Liver (tissue), 9 donors: Measurements from ENCODE around the gene NCK2. TPM values are rescaled to one million over a fixed set of nuclear protein-coding genes. Genes with fewer than 3 reads are reported as not detected.

Experiments
- DNase-seq: peaks from one replicate; pipeline ENCODE4 v3.0.0-alpha.2; 2017; ENCODE audit warnings: low spot score
- H3K27ac ChIP-seq, 2 donors: one replicate each; pipeline ENCODE4 v1.7.0; 2013; ENCODE audit warnings: inconsistent platforms in 2 of 2, low read length in 2 of 2, control low read depth in 1 of 2, low read depth in 1 of 2, mild to moderate bottlenecking in 1 of 2
- H3K27me3 ChIP-seq, 4 donors: one replicate each; pipeline versions ENCODE4 v1.6.1 to v1.7.0; 2013; ENCODE audit warnings: low read length in 3 of 4, inconsistent platforms in 1 of 4, mild to moderate bottlenecking in 1 of 4, moderate library complexity in 1 of 4; ENCODE audit not compliant: control insufficient read depth in 4 of 4, insufficient read depth in 4 of 4
- H3K36me3 ChIP-seq, 4 donors: one replicate each; pipeline versions ENCODE4 v1.6.1 to v1.7.0; 2013; ENCODE audit warnings: low read length in 3 of 4, mild to moderate bottlenecking in 3 of 4, low read depth in 1 of 4, moderate library complexity in 1 of 4; ENCODE audit not compliant: control insufficient read depth in 4 of 4, insufficient read depth in 3 of 4
- H3K4me1 ChIP-seq, 4 donors: one replicate each; pipeline versions ENCODE4 v1.6.1 to v1.7.0; 2013; ENCODE audit warnings: low read length in 3 of 4, mild to moderate bottlenecking in 3 of 4, moderate library complexity in 1 of 4; ENCODE audit not compliant: control insufficient read depth in 4 of 4, insufficient read depth in 4 of 4
- H3K4me3 ChIP-seq, 3 donors: one replicate each; pipeline versions ENCODE4 v1.6.1 to v1.7.0; 2013; ENCODE audit warnings: low read length in 3 of 3, control low read depth in 1 of 3, low read depth in 1 of 3, mild to moderate bottlenecking in 1 of 3
- H3K9ac ChIP-seq, 2 donors: one replicate each; pipeline ENCODE4 v1.7.0; 2013; ENCODE audit warnings: low read length in 2 of 2, mild to moderate bottlenecking in 2 of 2, moderate library complexity in 2 of 2, control low read depth in 1 of 2, low read depth in 1 of 2
- H3K9me3 ChIP-seq, 4 donors: one replicate each; pipeline versions ENCODE4 v1.6.1 to v1.7.0; 2013; ENCODE audit warnings: low read length in 3 of 4; ENCODE audit not compliant: control insufficient read depth in 4 of 4
- EGR1 ChIP-seq, 2 donors: IDR thresholded peaks; 2 replicates each; pipeline ENCODE4 v1.6.1; 2016 to 2018; ENCODE audit warnings: antibody characterized with exemption in 2 of 2, low read depth in 2 of 2
- FOXA1 ChIP-seq: IDR thresholded peaks from 2 replicates; pipeline ENCODE4 v1.6.1; 2016; ENCODE audit warnings: antibody characterized with exemption
- FOXA2 ChIP-seq: IDR thresholded peaks from 2 replicates; pipeline ENCODE4 v1.6.1; 2016; ENCODE audit warnings: antibody characterized with exemption
- GABPA ChIP-seq, 2 donors: IDR thresholded peaks in 1 of 2; conservative IDR thresholded peaks in 1 of 2; 2 replicates each; pipeline ENCODE4 v1.6.1; 2016; ENCODE audit warnings: antibody characterized with exemption in 2 of 2, mild to moderate bottlenecking in 1 of 2, moderate library complexity in 1 of 2
- HNF4A ChIP-seq, 2 donors: conservative IDR thresholded peaks; 2 replicates each; pipeline ENCODE4 v1.6.1; 2016; ENCODE audit warnings: antibody characterized with exemption in 2 of 2, mild to moderate bottlenecking in 2 of 2
- HNF4G ChIP-seq: IDR thresholded peaks from 2 replicates; pipeline ENCODE4 v1.6.1; 2016; ENCODE audit warnings: antibody characterized with exemption
- JUND ChIP-seq, 2 donors: IDR thresholded peaks; 2 replicates each; pipeline ENCODE4 v1.6.1; 2016; ENCODE audit warnings: antibody characterized with exemption in 2 of 2
- NR2F2 ChIP-seq: IDR thresholded peaks from 2 replicates; pipeline ENCODE4 v1.6.1; 2016; ENCODE audit warnings: antibody characterized with exemption
- RAD21 ChIP-seq, 2 donors: IDR thresholded peaks; 2 replicates each; pipeline ENCODE4 v1.6.1; 2016; ENCODE audit warnings: antibody characterized with exemption in 2 of 2, mild to moderate bottlenecking in 2 of 2
- RXRA ChIP-seq, 2 donors: IDR thresholded peaks; 2 replicates each; pipeline ENCODE4 v1.6.1; 2017 to 2018; ENCODE audit warnings: antibody characterized with exemption in 2 of 2, mild to moderate bottlenecking in 1 of 2
- TAF1 ChIP-seq: conservative IDR thresholded peaks from 2 replicates; pipeline ENCODE4 v1.6.1; 2016; ENCODE audit warnings: antibody characterized with exemption, mild to moderate bottlenecking
- YY1 ChIP-seq: IDR thresholded peaks from 2 replicates; pipeline ENCODE4 v1.6.1; 2016; ENCODE audit warnings: antibody characterized with exemption, mild to moderate bottlenecking
- WGBS: extraction: QIAGEN DNeasy Blood & Tissue Kit; methylation state at CpG from one replicate; pipeline ENCODE4 v1.1.7; 2013; 5-methylcytosine and 5-hydroxymethylcytosine counted together
- polyA plus RNA-seq, 2 donors: library from polyadenylated mRNA; stranded (reverse) in 1 of 2; unstranded in 1 of 2; fragments of 200-250 nt in 1 of 2; fragments of >200 nt in 1 of 2; fragmentation: Nextera tagmentation in 1 of 2; extraction: Ambion mirVana in 1 of 2; gene quantifications; one replicate each; pipeline versions ENCODE4 v1.2.1 to v1.2.3, GENCODE V29; 2013 to 2015
- total RNA-seq, 2 donors: library from RNA; depleted of rRNA; stranded (reverse); fragments of >200 nt; gene quantifications; one replicate each; pipeline ENCODE4 v1.2.3, GENCODE V29; 2014
- TF ChIP-seq, protein P1 (sequence below): IDR thresholded peaks from 2 replicates; pipeline ENCODE4 v1.6.1; 2016; ENCODE audit warnings: antibody characterized with exemption
- TF ChIP-seq, protein P2 (sequence below): fragments of 150-350 bp; IDR thresholded peaks from 2 replicates; pipeline ENCODE4 v1.5.1; 2017; ENCODE audit warnings: improper control_type of control experiment, low read depth, low read length; ENCODE audit not compliant: missing input control
- TF ChIP-seq, protein P3 (sequence below): IDR thresholded peaks from 2 replicates; pipeline ENCODE4 v1.6.1; 2016; ENCODE audit warnings: antibody characterized with exemption
- TF ChIP-seq, protein P4 (sequence below): IDR thresholded peaks from 2 replicates; pipeline ENCODE4 v1.6.1; 2016; ENCODE audit warnings: antibody characterized with exemption, mild to moderate bottlenecking
- donor health status: healthy.
- donor health status: healthy.
- donor health status: healthy.
- donor health status: healthy.
- donor health status: healthy.

The NCK2 gene
- total and polyA plus RNA-seq, 4 donors, result 3.4 to 15.0 (median 10.7) TPM

DNA sequence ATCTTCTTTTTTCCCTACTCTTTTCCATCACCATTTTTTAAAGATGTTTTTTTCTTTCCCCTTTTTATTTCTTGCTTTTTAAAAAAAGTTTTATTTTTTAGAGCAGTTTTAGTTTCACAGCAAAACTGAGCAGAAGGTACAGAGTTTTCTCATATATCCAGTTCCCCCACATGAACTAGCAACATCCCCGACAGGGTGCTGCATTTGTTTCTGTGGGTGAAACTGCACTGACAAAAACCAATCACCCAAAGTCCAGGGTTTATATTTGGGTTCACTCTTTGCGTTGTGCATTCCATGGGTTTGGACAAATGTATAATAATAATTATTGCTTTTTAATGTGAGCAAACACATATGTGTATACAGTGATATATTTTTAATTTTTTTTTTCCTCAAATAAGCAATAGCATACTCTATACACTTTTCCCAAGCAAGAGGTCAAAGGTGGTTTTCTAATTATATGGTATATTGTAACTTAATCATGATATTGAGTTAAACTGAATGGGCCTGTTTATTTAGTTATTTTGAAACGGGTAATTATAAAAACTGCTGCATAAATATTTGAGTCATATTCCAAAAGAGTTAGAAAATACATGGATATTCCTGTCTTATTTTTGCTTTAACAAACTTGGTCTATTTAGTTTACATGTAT is 50.3 kb downstream of the NCK2 start:
- Histone ChIP-seq H3K27ac (no peak overlapping the region), H3K4me1 (peaks cover 0 to 20% (median 10%) of the 10 kb centered on the region in 4 donors), H3K36me3 (no peaks in the 10 kb centered on the region), H3K27me3 (no peaks in the 10 kb centered on the region), H3K9me3 (no peaks in the 10 kb centered on the region), H3K4me3 (no peak overlapping the region), H3K9ac (no peak overlapping the region)
- WGBS, result 71% methylated on average over 3 of the region's 3 CpGs
- TF ChIP-seq TAF1 (no peak), RAD21 (IDR thresholded peaks at IDR 0.05) (no peak), EGR1 (IDR thresholded peaks at IDR 0.05; ENCODE audit: low read depth in 2 of 2) (no peak), RXRA (IDR thresholded peaks at IDR 0.05) (no peak), HNF4A (conservative IDR thresholded peaks at IDR 0.05) (no peak), YY1 (no peak), FOXA1 (no peak), GABPA (IDR thresholded peaks at IDR 0.05 in 1 of 2, conservative IDR thresholded peaks at IDR 0.05 in 1 of 2) (no peak), NR2F2 (no peak), FOXA2 (no peak), HNF4G (no peak), JUND (IDR thresholded peaks at IDR 0.05) (no peak)
- TF ChIP-seq, protein P1, sequence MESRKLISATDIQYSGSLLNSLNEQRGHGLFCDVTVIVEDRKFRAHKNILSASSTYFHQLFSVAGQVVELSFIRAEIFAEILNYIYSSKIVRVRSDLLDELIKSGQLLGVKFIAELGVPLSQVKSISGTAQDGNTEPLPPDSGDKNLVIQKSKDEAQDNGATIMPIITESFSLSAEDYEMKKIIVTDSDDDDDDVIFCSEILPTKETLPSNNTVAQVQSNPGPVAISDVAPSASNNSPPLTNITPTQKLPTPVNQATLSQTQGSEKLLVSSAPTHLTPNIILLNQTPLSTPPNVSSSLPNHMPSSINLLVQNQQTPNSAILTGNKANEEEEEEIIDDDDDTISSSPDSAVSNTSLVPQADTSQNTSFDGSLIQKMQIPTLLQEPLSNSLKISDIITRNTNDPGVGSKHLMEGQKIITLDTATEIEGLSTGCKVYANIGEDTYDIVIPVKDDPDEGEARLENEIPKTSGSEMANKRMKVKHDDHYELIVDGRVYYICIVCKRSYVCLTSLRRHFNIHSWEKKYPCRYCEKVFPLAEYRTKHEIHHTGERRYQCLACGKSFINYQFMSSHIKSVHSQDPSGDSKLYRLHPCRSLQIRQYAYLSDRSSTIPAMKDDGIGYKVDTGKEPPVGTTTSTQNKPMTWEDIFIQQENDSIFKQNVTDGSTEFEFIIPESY, result no peak
- TF ChIP-seq, protein P2, sequence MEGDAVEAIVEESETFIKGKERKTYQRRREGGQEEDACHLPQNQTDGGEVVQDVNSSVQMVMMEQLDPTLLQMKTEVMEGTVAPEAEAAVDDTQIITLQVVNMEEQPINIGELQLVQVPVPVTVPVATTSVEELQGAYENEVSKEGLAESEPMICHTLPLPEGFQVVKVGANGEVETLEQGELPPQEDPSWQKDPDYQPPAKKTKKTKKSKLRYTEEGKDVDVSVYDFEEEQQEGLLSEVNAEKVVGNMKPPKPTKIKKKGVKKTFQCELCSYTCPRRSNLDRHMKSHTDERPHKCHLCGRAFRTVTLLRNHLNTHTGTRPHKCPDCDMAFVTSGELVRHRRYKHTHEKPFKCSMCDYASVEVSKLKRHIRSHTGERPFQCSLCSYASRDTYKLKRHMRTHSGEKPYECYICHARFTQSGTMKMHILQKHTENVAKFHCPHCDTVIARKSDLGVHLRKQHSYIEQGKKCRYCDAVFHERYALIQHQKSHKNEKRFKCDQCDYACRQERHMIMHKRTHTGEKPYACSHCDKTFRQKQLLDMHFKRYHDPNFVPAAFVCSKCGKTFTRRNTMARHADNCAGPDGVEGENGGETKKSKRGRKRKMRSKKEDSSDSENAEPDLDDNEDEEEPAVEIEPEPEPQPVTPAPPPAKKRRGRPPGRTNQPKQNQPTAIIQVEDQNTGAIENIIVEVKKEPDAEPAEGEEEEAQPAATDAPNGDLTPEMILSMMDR, result no peak
- TF ChIP-seq, protein P3, sequence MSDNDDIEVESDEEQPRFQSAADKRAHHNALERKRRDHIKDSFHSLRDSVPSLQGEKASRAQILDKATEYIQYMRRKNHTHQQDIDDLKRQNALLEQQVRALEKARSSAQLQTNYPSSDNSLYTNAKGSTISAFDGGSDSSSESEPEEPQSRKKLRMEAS, result no peak
- TF ChIP-seq, protein P4, sequence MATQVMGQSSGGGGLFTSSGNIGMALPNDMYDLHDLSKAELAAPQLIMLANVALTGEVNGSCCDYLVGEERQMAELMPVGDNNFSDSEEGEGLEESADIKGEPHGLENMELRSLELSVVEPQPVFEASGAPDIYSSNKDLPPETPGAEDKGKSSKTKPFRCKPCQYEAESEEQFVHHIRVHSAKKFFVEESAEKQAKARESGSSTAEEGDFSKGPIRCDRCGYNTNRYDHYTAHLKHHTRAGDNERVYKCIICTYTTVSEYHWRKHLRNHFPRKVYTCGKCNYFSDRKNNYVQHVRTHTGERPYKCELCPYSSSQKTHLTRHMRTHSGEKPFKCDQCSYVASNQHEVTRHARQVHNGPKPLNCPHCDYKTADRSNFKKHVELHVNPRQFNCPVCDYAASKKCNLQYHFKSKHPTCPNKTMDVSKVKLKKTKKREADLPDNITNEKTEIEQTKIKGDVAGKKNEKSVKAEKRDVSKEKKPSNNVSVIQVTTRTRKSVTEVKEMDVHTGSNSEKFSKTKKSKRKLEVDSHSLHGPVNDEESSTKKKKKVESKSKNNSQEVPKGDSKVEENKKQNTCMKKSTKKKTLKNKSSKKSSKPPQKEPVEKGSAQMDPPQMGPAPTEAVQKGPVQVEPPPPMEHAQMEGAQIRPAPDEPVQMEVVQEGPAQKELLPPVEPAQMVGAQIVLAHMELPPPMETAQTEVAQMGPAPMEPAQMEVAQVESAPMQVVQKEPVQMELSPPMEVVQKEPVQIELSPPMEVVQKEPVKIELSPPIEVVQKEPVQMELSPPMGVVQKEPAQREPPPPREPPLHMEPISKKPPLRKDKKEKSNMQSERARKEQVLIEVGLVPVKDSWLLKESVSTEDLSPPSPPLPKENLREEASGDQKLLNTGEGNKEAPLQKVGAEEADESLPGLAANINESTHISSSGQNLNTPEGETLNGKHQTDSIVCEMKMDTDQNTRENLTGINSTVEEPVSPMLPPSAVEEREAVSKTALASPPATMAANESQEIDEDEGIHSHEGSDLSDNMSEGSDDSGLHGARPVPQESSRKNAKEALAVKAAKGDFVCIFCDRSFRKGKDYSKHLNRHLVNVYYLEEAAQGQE, result no peak
- DNase-seq, result no peak

DNA sequence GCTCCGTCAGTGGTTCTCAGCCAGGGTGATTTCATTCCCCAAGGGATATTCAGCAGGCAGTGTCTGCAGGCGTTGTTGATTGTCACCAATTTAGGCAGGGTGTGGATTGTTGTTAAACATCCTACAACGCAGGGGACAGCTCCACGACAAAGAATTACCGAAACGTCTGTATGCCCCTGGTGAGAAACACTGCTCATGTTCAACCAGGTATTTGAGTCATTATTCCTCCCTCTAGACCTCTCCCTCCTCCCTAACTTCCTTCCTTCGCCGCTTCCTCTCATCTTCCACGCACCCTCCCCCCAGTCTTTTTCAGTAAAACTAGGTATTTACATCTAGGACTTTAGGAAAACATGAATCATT is 50.8 kb downstream of the NCK2 start:
- no peaks in the 10 kb centered on the region for H3K36me3 ChIP-seq
- no peaks in the 10 kb centered on the region for H3K9me3 ChIP-seq
- no peaks in the 10 kb centered on the region for H3K27me3 ChIP-seq
- no peak overlapping the region for H3K9ac ChIP-seq
- TF ChIP-seq NR2F2, result no peak
- TF ChIP-seq JUND (IDR thresholded peaks at IDR 0.05), result no peak
- TF ChIP-seq TAF1, result no peak
- TF ChIP-seq, protein P1, result no peak
- TF ChIP-seq HNF4G, result no peak
- TF ChIP-seq HNF4A (conservative IDR thresholded peaks at IDR 0.05), result no peak
- TF ChIP-seq, protein P3, result no peak
- TF ChIP-seq, protein P2, result no peak
- TF ChIP-seq YY1, result no peak
- no peak for TF ChIP-seq FOXA2
- 63% methylated on average over 9 of the region's 9 CpGs for WGBS
- peaks cover 0 to 25% (median 13%) of the 10 kb centered on the region in 4 donors for H3K4me1 ChIP-seq
- no peak for DNase-seq
- H3K4me3 ChIP-seq, result no peak overlapping the region
- H3K27ac ChIP-seq, result no peak overlapping the region
